ENCODE measurements around the gene GOLGA6D. TPM values are rescaled to one million over a fixed set of nuclear protein-coding genes. Genes with fewer than 3 reads are reported as not detected.

The GOLGA6D gene
- total RNA-seq, 1 experiment from 2014 or later = 0.12 TPM

- ATAC-seq = no peak
- Histone ChIP-seq H2AFZ (ENCODE audit: low read depth, low read length, poor library complexity, severe bottlenecking) (no peak overlapping the region), H3K9me2 (ENCODE audit: insufficient read depth) (no peaks in the 10 kb centered on the region), H3K9ac (ENCODE audit: low read length) (no peak overlapping the region), H3K4me2 (ENCODE audit: low read length) (no peak overlapping the region), H3K79me2 (ENCODE audit: insufficient read depth, low read length) (no peaks in the 10 kb centered on the region), H3K9me3 (ENCODE audit: control insufficient read depth in 1 of 2, insufficient read depth in 1 of 2, low read depth in 1 of 2, low read length in 2 of 2) (no peaks in the 10 kb centered on the region), H3K27me3 (ENCODE audit: insufficient read depth, low read length) (no peaks in the 10 kb centered on the region), H3K27ac (ENCODE audit: low read depth, low read length) (no peak overlapping the region), H3K4me1 (ENCODE audit: control insufficient read depth in 1 of 2, insufficient read depth in 2 of 2, low read length in 2 of 2) (no peaks in the 10 kb centered on the region), H3K36me3 (ENCODE audit: control insufficient read depth in 1 of 2, insufficient read depth in 2 of 2, low read length in 2 of 2) (no peaks in the 10 kb centered on the region), H3K4me3 (replicated peaks in 1 of 2; ENCODE audit: low read depth in 1 of 2, low read length in 2 of 2) (no peak overlapping the region), H4K20me1 (ENCODE audit: insufficient read depth) (no peaks in the 10 kb centered on the region)
- ChIA-PET CTCF (no interaction called here), RAD21 (ENCODE audit: low non-redundant PET in 1 of 2, low total read pairs in 2 of 2, uncharacterized antibody in 2 of 2, unreplicated experiment in 2 of 2) (no interaction called here), POLR2A (no interaction called here)
- BruUV-seq (replicated peaks) = no TSS peak
- no peak for TF ChIP-seq CBX3 (IDR thresholded peaks at IDR 0.05; ENCODE audit: low read depth)
- no peak for TF ChIP-seq SIN3A (IDR thresholded peaks at IDR 0.05; ENCODE audit: low read depth)
- no peak for TF ChIP-seq POLR2A (IDR thresholded peaks at IDR 0.05; ENCODE audit: borderline replicate concordance, extremely low read depth, insufficient read depth, insufficient read length)
- TF ChIP-seq ZNF274 (IDR thresholded peaks at IDR 0.05; ENCODE audit: low read depth, low read length) = no peak
- no peak for TF ChIP-seq JUND (IDR thresholded peaks at IDR 0.05)
- no peak for TF ChIP-seq EGR1 (IDR thresholded peaks at IDR 0.05; ENCODE audit: low read depth)
- TF ChIP-seq FOSL1 (IDR thresholded peaks at IDR 0.05; ENCODE audit: low read depth) = no peak
- no peak for TF ChIP-seq SP1 (IDR thresholded peaks at IDR 0.05; ENCODE audit: low read depth)
- TF ChIP-seq CEBPB (IDR thresholded peaks at IDR 0.05; ENCODE audit: low read depth) = no peak
- TF ChIP-seq, protein P1, sequence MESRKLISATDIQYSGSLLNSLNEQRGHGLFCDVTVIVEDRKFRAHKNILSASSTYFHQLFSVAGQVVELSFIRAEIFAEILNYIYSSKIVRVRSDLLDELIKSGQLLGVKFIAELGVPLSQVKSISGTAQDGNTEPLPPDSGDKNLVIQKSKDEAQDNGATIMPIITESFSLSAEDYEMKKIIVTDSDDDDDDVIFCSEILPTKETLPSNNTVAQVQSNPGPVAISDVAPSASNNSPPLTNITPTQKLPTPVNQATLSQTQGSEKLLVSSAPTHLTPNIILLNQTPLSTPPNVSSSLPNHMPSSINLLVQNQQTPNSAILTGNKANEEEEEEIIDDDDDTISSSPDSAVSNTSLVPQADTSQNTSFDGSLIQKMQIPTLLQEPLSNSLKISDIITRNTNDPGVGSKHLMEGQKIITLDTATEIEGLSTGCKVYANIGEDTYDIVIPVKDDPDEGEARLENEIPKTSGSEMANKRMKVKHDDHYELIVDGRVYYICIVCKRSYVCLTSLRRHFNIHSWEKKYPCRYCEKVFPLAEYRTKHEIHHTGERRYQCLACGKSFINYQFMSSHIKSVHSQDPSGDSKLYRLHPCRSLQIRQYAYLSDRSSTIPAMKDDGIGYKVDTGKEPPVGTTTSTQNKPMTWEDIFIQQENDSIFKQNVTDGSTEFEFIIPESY (IDR thresholded peaks at IDR 0.05; ENCODE audit: extremely low read depth, insufficient replicate concordance, low read length) = no peak
- TF ChIP-seq POLR2AphosphoS5 (IDR thresholded peaks at IDR 0.05; ENCODE audit: low read depth, low read length) = no peak
- TF ChIP-seq, protein P2, sequence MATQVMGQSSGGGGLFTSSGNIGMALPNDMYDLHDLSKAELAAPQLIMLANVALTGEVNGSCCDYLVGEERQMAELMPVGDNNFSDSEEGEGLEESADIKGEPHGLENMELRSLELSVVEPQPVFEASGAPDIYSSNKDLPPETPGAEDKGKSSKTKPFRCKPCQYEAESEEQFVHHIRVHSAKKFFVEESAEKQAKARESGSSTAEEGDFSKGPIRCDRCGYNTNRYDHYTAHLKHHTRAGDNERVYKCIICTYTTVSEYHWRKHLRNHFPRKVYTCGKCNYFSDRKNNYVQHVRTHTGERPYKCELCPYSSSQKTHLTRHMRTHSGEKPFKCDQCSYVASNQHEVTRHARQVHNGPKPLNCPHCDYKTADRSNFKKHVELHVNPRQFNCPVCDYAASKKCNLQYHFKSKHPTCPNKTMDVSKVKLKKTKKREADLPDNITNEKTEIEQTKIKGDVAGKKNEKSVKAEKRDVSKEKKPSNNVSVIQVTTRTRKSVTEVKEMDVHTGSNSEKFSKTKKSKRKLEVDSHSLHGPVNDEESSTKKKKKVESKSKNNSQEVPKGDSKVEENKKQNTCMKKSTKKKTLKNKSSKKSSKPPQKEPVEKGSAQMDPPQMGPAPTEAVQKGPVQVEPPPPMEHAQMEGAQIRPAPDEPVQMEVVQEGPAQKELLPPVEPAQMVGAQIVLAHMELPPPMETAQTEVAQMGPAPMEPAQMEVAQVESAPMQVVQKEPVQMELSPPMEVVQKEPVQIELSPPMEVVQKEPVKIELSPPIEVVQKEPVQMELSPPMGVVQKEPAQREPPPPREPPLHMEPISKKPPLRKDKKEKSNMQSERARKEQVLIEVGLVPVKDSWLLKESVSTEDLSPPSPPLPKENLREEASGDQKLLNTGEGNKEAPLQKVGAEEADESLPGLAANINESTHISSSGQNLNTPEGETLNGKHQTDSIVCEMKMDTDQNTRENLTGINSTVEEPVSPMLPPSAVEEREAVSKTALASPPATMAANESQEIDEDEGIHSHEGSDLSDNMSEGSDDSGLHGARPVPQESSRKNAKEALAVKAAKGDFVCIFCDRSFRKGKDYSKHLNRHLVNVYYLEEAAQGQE (IDR thresholded peaks at IDR 0.05; ENCODE audit: low read depth) = no peak
- no peak for TF ChIP-seq MAX (IDR thresholded peaks at IDR 0.05)
- no peak for TF ChIP-seq ZFX (IDR thresholded peaks at IDR 0.05)
- TF ChIP-seq SRF (IDR thresholded peaks at IDR 0.05; ENCODE audit: low read depth) = no peak
- no peak for TF ChIP-seq TCF7L2 (IDR thresholded peaks at IDR 0.05; ENCODE audit: borderline replicate concordance, extremely low read depth, insufficient read depth, insufficient read length)
- no peak for TF ChIP-seq ELF1 (IDR thresholded peaks at IDR 0.05; ENCODE audit: borderline replicate concordance, low read depth)
- TF ChIP-seq, protein P3, sequence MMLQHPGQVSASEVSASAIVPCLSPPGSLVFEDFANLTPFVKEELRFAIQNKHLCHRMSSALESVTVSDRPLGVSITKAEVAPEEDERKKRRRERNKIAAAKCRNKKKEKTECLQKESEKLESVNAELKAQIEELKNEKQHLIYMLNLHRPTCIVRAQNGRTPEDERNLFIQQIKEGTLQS (IDR thresholded peaks at IDR 0.05) = no peak
- intact Hi-C loops (cut with micrococcal nuclease) = no loop called here
- DNase-seq (ENCODE audit: low read depth, low spot score) = no peak
Measured at GRCh38 chr15:75321711-75322110, 39.1 kb downstream of the GOLGA6D start.
